H1 (cell line): ENCODE results near the gene CARD14. TPM values are rescaled to one million over a fixed set of nuclear protein-coding genes. Genes with fewer than 3 reads are reported as not detected.
A peak's percentile ranks its signal among the peaks of the same experiment; 100 is the strongest.
"Not testable (repeated sequence)": the region's sequence is repeated elsewhere in the genome, so short reads cannot be mapped to it uniquely, and the experiment has no call there.

Experiments
- CTCF ChIA-PET: fragments of 300-600 bp; sonication (Branson Sonifier 250); formaldehyde crosslinking; loops from one replicate; lab custom pipeline; 2021; ENCODE audit not compliant: partially characterized antibody; lab: Charles Lee
- POLR2A ChIA-PET: fragments of 300-600 bp; sonication (Branson Sonifier 250); formaldehyde crosslinking; loops from one replicate; lab custom pipeline; 2021; ENCODE audit warnings: inconsistent platforms; ENCODE audit not compliant: partially characterized antibody; lab: Charles Lee
- DNase-seq, 2 experiments: peaks; one replicate each; pipeline versions ENCODE4 v3.0.0 to v3.0.0-alpha.2; 2010 to 2022; ENCODE audit warnings: low spot score in 2 of 2, low read depth in 1 of 2, mixed read lengths in 1 of 2
- FAIRE-seq: peaks from 2 replicates; lab custom pipeline; 2011; peaks lifted over from hg19 to GRCh38; lab: Jason Lieb, UNC
- H2AFZ ChIP-seq: 2 replicates; pipeline ENCODE4 v1.8.1; 2012; ENCODE audit warnings: low read length, inconsistent platforms
- H2AK5ac ChIP-seq: 2 replicates; pipeline ENCODE4 v1.6.1; 2013; ENCODE audit warnings: low read depth, low read length
- H2BK120ac ChIP-seq: replicated peaks from 2 replicates; pipeline ENCODE3; 2013; ENCODE audit warnings: low read depth, low read length, inconsistent platforms
- H2BK12ac ChIP-seq: 2 replicates; pipeline ENCODE4 v1.6.1; 2013; ENCODE audit warnings: low read depth, low read length
- H2BK15ac ChIP-seq: 2 replicates; pipeline ENCODE4 v1.6.1; 2013; ENCODE audit warnings: low read length
- H2BK20ac ChIP-seq: 2 replicates; pipeline ENCODE4 v1.6.1; 2013; ENCODE audit warnings: low read length
- H2BK5ac ChIP-seq: 2 replicates; pipeline ENCODE4 v1.6.1; 2013; ENCODE audit warnings: low read depth, low read length
- H3K14ac ChIP-seq: 2 replicates; pipeline ENCODE4 v1.6.1; 2013; ENCODE audit warnings: inconsistent platforms; ENCODE audit not compliant: insufficient read length
- H3K18ac ChIP-seq: 2 replicates; pipeline ENCODE4 v1.6.1; 2013; ENCODE audit warnings: low read length; ENCODE audit errors: extremely low read depth
- H3K23ac ChIP-seq: 2 replicates; pipeline ENCODE4 v1.6.1; 2013; ENCODE audit warnings: inconsistent platforms; ENCODE audit not compliant: insufficient read length
- H3K23me2 ChIP-seq: 2 replicates; pipeline ENCODE4 v1.6.1; 2013; ENCODE audit warnings: low read depth, low read length
- H3K27ac ChIP-seq: 2 replicates; pipeline ENCODE4 v1.6.1; 2011; ENCODE audit warnings: low read depth, low read length, inconsistent platforms
- H3K27me3 ChIP-seq, 4 experiments: replicated peaks in 1 of 4; 1 replicate in 1 of 4; 2 replicates in 3 of 4; pipeline versions ENCODE4 v1.6.1 to v1.8.1; 2011 to 2013; ENCODE audit warnings: low read length in 3 of 4, mild to moderate bottlenecking in 3 of 4, inconsistent platforms in 2 of 4, mixed read lengths in 2 of 4, moderate library complexity in 1 of 4; ENCODE audit not compliant: control insufficient read depth in 3 of 4, insufficient read depth in 3 of 4; ENCODE audit errors: extremely low read depth in 1 of 4
- H3K36me3 ChIP-seq, 4 experiments: 2 replicates each; pipeline versions ENCODE4 v1.6.1 to v1.8.1; 2011 to 2013; ENCODE audit warnings: mild to moderate bottlenecking in 4 of 4, low read length in 3 of 4, moderate library complexity in 2 of 4, control low read depth in 1 of 4, inconsistent platforms in 1 of 4; ENCODE audit not compliant: insufficient read depth in 4 of 4, control insufficient read depth in 2 of 4
- H3K4ac ChIP-seq: replicated peaks from 2 replicates; pipeline ENCODE3; 2013; ENCODE audit warnings: low read length, low read depth, mixed read lengths, inconsistent platforms; ENCODE audit not compliant: insufficient read length
- H3K4me1 ChIP-seq, 4 experiments: replicated peaks in 1 of 4; 1 replicate in 1 of 4; 2 replicates in 3 of 4; pipeline versions ENCODE4 v1.6.1 to v1.8.1; 2011 to 2013; ENCODE audit warnings: low read length in 3 of 4, inconsistent platforms in 2 of 4, mixed read lengths in 1 of 4; ENCODE audit not compliant: insufficient read depth in 4 of 4, control insufficient read depth in 3 of 4
- H3K4me2 ChIP-seq, 2 experiments: 2 replicates each; pipeline versions ENCODE4 v1.6.1 to v1.8.1; 2011 to 2013; ENCODE audit warnings: low read depth in 2 of 2, low read length in 2 of 2, control low read depth in 1 of 2, inconsistent platforms in 1 of 2, mild to moderate bottlenecking in 1 of 2; ENCODE audit not compliant: insufficient read depth in 1 of 2
- H3K4me3 ChIP-seq, 4 experiments: fragments of 200-600, 300-600 bp in 1 of 4; sonication (generic), shearing (Covaris generic), sonication (Bioruptor Twin) in 1 of 4; 2 replicates each; pipeline versions ENCODE4 v1.5.1 to v1.8.1; 2011 to 2016; ENCODE audit warnings: low read length in 4 of 4, low read depth in 3 of 4, control low read depth in 2 of 4, inconsistent platforms in 2 of 4, mild to moderate bottlenecking in 2 of 4, mixed read lengths in 1 of 4, moderate library complexity in 1 of 4; ENCODE audit not compliant: insufficient read depth in 2 of 4; ENCODE audit errors: extremely low read depth in 1 of 4
- H3K56ac ChIP-seq: replicated peaks from 2 replicates; pipeline ENCODE3; 2013; ENCODE audit warnings: low read depth, mild to moderate bottlenecking, mixed read lengths, low read length, inconsistent platforms; ENCODE audit not compliant: insufficient read length
- H3K79me1 ChIP-seq: 2 replicates; pipeline ENCODE4 v1.6.1; 2013; ENCODE audit warnings: low read depth, low read length, control low read depth
- H3K79me2 ChIP-seq, 2 experiments: 2 replicates each; pipeline versions ENCODE4 v1.6.1 to v1.8.1; 2012 to 2013; ENCODE audit warnings: low read length in 2 of 2, mild to moderate bottlenecking in 2 of 2, inconsistent platforms in 1 of 2; ENCODE audit not compliant: insufficient read depth in 2 of 2, control insufficient read depth in 1 of 2
- H3K9ac ChIP-seq, 4 experiments: replicated peaks in 1 of 4; 1 replicate in 1 of 4; 2 replicates in 3 of 4; pipeline versions ENCODE4 v1.6.1 to v1.8.1; 2011 to 2013; ENCODE audit warnings: low read depth in 3 of 4, low read length in 3 of 4, control low read depth in 2 of 4, mild to moderate bottlenecking in 2 of 4, moderate library complexity in 2 of 4, inconsistent platforms in 1 of 4; ENCODE audit errors: extremely low read depth in 1 of 4
- H3K9me3 ChIP-seq, 2 experiments: 2 replicates each; pipeline versions ENCODE4 v1.6.1 to v1.8.1; 2012 to 2013; ENCODE audit warnings: mild to moderate bottlenecking in 2 of 2, moderate library complexity in 2 of 2, control low read depth in 1 of 2, inconsistent platforms in 1 of 2, low read depth in 1 of 2, low read length in 1 of 2, mixed read lengths in 1 of 2; ENCODE audit not compliant: insufficient read depth in 2 of 2
- H4K20me1 ChIP-seq, 2 experiments: replicated peaks in 1 of 2; 2 replicates each; pipeline versions ENCODE3 to v1.8.1; 2011 to 2013; ENCODE audit warnings: inconsistent platforms in 2 of 2, low read length in 2 of 2, mild to moderate bottlenecking in 1 of 2; ENCODE audit not compliant: insufficient read depth in 2 of 2, control insufficient read depth in 1 of 2
- H4K5ac ChIP-seq: 2 replicates; pipeline ENCODE4 v1.6.1; 2013; ENCODE audit warnings: low read length, low read depth, mixed read lengths, inconsistent platforms; ENCODE audit not compliant: insufficient read length
- H4K8ac ChIP-seq: 2 replicates; pipeline ENCODE4 v1.8.0; 2013; ENCODE audit warnings: mild to moderate bottlenecking, moderate library complexity, low read length, inconsistent platforms; ENCODE audit not compliant: insufficient read depth; ENCODE audit errors: extremely low read depth
- H4K91ac ChIP-seq: replicated peaks from 2 replicates; pipeline ENCODE3; 2013; ENCODE audit warnings: low read length, mixed read lengths, inconsistent platforms; ENCODE audit not compliant: insufficient read length
- WGBS, 2 experiments: shearing (Covaris generic) in 1 of 2; methylation state at CpG; one replicate each; pipeline versions ENCODE4 v1.1.6 to v1.1.7; 2013 to 2015; ENCODE audit warnings: low lambda C conversion rate in 2 of 2, mixed read lengths in 2 of 2, inconsistent platforms in 1 of 2, low coverage in 1 of 2, missing lambda C conversion rate in 1 of 2; ENCODE audit not compliant: insufficient replicate concordance in 2 of 2, insufficient coverage in 1 of 2, insufficient read length in 1 of 2; ENCODE audit errors: extremely low coverage in 1 of 2, missing lambda C conversion rate in 1 of 2; 5-methylcytosine and 5-hydroxymethylcytosine counted together
- polyA plus RNA-seq, 7 experiments: library from polyadenylated mRNA; depleted of rRNA in 3 of 7; stranded (reverse) in 5 of 7; unstranded in 2 of 7; fragments of >200 nt in 5 of 7; fragments of 200-250 nt in 2 of 7; gene quantifications; 1 replicate in 5 of 7; 2 replicates in 1 of 7; 4 replicates in 1 of 7; pipeline versions ENCODE4 v1.2.1 to v1.2.3, GENCODE V29; 2011 to 2013; ENCODE audit warnings: missing spikeins in 2 of 7, mixed read lengths in 2 of 7
- small RNA-seq: library from polyadenylated mRNA; stranded (forward); fragments of <200 nt; extraction: miRNeasy Mini kit (QIAGEN cat#:217004); gene quantifications from one replicate; pipeline ENCODE3, GENCODE V24; 2013; ENCODE audit not compliant: insufficient read depth
- total RNA-seq: library from RNA; stranded (reverse); fragmentation: NEBNext Ultra II Directional; extraction: Animal tissue kit (Norgen Biotek cat#: 25700); gene quantifications from 2 replicates; pipeline ENCODE4 v1.2.1, GENCODE V29; 2021

Gene CARD14
- total and polyA plus RNA-seq, 2 of the 8 experiments (the other 6 are each of a cell fraction or from before 2014, with no cell fraction given), result 0.08 TPM; not detected in 1

DNA sequence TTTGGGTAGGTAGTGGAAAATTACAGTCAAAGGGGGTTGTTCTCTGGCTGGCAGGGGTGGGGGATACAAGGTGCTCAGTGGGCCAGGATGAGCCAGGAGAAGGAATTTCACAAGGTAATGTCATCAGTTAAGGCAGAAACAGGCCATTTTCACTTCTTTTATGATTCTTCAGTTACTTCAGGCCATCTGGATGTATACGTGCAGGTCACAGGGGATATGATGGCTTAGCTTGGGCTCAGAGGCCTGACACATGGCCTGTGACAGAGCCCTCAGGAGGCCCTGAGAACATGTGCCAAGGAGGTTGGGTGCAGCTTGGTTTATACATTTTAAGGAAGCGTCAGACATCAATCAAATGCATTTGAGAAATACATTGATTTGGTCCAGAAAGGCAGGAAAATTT lies 88.5 kb downstream of the CARD14 start:
- not testable (repeated sequence) for H2AK5ac ChIP-seq, H2BK5ac ChIP-seq, H3K23ac ChIP-seq, H3K9ac ChIP-seq, H3K4ac ChIP-seq, H3K56ac ChIP-seq, H3K4me3 ChIP-seq, H3K18ac ChIP-seq, H3K36me3 ChIP-seq, H4K91ac ChIP-seq, H2BK15ac ChIP-seq, DNase-seq, H4K8ac ChIP-seq, H2AFZ ChIP-seq, H4K20me1 ChIP-seq, H3K79me2 ChIP-seq, FAIRE-seq, H4K5ac ChIP-seq, H3K9me3 ChIP-seq, H2BK20ac ChIP-seq, H3K27me3 ChIP-seq, H3K27ac ChIP-seq, H3K23me2 ChIP-seq, H3K14ac ChIP-seq, H3K79me1 ChIP-seq
- H3K4me1 ChIP-seq, result peaks cover 9 to 22% (median 19%) of the 10 kb centered on the region in 4 experiments
- H2BK120ac ChIP-seq, result peak overlapping the region; percentile 71
- ChIA-PET POLR2A (interaction anchor here (0.7 to 2.4 kb wide), 7 partner anchors 12 to 116 kb away, joined by 3 to 9 read pairs (median 3); no protein-coding TSS in a partner anchor), CTCF (interaction anchor here (0.6 kb wide), 1 partner anchor 1996 kb away, joined by 4 read pairs; no protein-coding TSS in a partner anchor)
- 0 out of 4 replicates have a peak overlapping the region, but pooled peaks of 1 of the 2 experiments have one; percentile 26 for H3K4me2 ChIP-seq
- WGBS, 2 experiments, result 87% methylated on average over 2 of the region's 2 CpGs; no CpG with 5 or more reads in 1 of the 2 experiments
- H2BK12ac ChIP-seq, result peak overlapping the region; percentile 75; the same call in 1 of the 2 replicates

Small RNA genes within 50 kb of the gene (small RNA-seq; reads per million reads assigned to genes)
- gene AC087741.2, result not detected

Other genes with a start within 250 kb of the CARD14 start
- 109 and 111 TPM in 2 replicates for gene TBC1D16, start 134.2 kb upstream of the CARD14 start, total RNA-seq
- 21.1 and 29.7 TPM in 2 replicates for gene TBC1D16, start 134.2 kb upstream of the CARD14 start, polyA plus RNA-seq (2011; rRNA removed)
- 11.5 and 11.6 TPM in 2 replicates for gene CCDC40, start 133.4 kb upstream of the CARD14 start, total RNA-seq
- 4.1 and 4.8 TPM in 2 replicates for gene CCDC40, start 133.4 kb upstream of the CARD14 start, polyA plus RNA-seq (2011; rRNA removed)
- 25.3 and 30.0 TPM in 2 replicates for gene GAA, start 68.4 kb upstream of the CARD14 start, total RNA-seq
- 14.8 and 32.7 TPM in 2 replicates for gene GAA, start 68.4 kb upstream of the CARD14 start, polyA plus RNA-seq (2011; rRNA removed)
- gene EIF4A3, start 22.9 kb upstream of the CARD14 start, total RNA-seq, result 146 and 155 TPM in 2 replicates
- 99.1 and 142 TPM in 2 replicates for gene EIF4A3, start 22.9 kb upstream of the CARD14 start, polyA plus RNA-seq (2011; rRNA removed)
- 15.6 and 19.6 TPM in 2 replicates for gene SGSH, start 50.3 kb downstream of the CARD14 start, total RNA-seq
- gene SGSH, start 50.3 kb downstream of the CARD14 start, polyA plus RNA-seq (2011; rRNA removed), result 18.0 and 39.2 TPM in 2 replicates
- gene SLC26A11, start 50.4 kb downstream of the CARD14 start, total RNA-seq, result 15.5 and 18.2 TPM in 2 replicates
- 25.9 and 36.4 TPM in 2 replicates for gene SLC26A11, start 50.4 kb downstream of the CARD14 start, polyA plus RNA-seq (2011; rRNA removed)
- gene RNF213, start 90.8 kb downstream of the CARD14 start, total RNA-seq, result 62.1 and 62.8 TPM in 2 replicates
- 30.4 and 33.8 TPM in 2 replicates for gene RNF213, start 90.8 kb downstream of the CARD14 start, polyA plus RNA-seq (2011; rRNA removed)
- 10.5 and 10.6 TPM in 2 replicates for gene ENDOV, start 245.1 kb downstream of the CARD14 start, total RNA-seq
- 13.3 and 19.4 TPM in 2 replicates for gene ENDOV, start 245.1 kb downstream of the CARD14 start, polyA plus RNA-seq (2011; rRNA removed)